Right lobe of liver (tissue), 4 donors: ENCODE results near the gene NSL1.

ENCODE experiments used
- POLR2A ChIP-seq: fragments of 450-650 bp; IDR thresholded peaks from one replicate; pipeline ENCODE4 v1.6.1; 2017; ENCODE audit warnings: antibody characterized with exemption, mild to moderate bottlenecking
- TF ChIP-seq, protein P1 (sequence below), 4 donors: fragments of 200-600 bp in 3 of 4; fragments of 450-650 bp in 1 of 4; IDR thresholded peaks; one replicate each; pipeline versions ENCODE4 v1.5.1 to v1.8.0; 2016 to 2022; ENCODE audit warnings: antibody characterized with exemption in 4 of 4, mild to moderate bottlenecking in 2 of 4
- donor health status: DM: no; HTN: no; CAD: no.
- donor health status: DM: no; HTN: no; CAD: no.
- donor health status: DM: no; HTN: yes; CAD: no.

DNA sequence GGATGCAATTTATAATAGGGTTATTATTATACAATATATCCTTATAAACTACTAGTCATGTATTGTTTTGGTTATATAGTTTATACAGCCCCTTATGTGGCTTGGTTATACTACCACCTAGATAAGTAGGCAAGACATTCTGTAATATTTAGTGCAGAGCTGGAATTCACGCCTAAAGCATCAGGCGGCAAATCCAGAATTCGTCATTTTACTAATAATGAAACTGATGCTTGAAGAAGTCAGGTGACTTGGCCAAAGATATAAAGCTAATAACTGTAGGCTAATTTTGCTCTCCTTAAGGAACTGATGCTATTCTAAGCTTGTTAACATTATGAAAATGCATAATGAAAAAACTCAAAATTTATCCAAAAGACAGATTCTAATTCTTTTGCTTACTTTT lies 10.8 kb downstream of the NSL1 start:
- TF ChIP-seq POLR2A, result no peak
- TF ChIP-seq, protein P1, sequence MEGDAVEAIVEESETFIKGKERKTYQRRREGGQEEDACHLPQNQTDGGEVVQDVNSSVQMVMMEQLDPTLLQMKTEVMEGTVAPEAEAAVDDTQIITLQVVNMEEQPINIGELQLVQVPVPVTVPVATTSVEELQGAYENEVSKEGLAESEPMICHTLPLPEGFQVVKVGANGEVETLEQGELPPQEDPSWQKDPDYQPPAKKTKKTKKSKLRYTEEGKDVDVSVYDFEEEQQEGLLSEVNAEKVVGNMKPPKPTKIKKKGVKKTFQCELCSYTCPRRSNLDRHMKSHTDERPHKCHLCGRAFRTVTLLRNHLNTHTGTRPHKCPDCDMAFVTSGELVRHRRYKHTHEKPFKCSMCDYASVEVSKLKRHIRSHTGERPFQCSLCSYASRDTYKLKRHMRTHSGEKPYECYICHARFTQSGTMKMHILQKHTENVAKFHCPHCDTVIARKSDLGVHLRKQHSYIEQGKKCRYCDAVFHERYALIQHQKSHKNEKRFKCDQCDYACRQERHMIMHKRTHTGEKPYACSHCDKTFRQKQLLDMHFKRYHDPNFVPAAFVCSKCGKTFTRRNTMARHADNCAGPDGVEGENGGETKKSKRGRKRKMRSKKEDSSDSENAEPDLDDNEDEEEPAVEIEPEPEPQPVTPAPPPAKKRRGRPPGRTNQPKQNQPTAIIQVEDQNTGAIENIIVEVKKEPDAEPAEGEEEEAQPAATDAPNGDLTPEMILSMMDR (IDR thresholded peaks at IDR 0.05), result no peak
